H1 (cell line): ENCODE data around the gene BLTP2. TPM values are rescaled to one million over a fixed set of nuclear protein-coding genes. Genes with fewer than 3 reads are reported as not detected.

Experiments used
- TAF1 ChIP-seq: IDR thresholded peaks from 2 replicates; pipeline ENCODE4 v1.6.1; 2011; ENCODE audit warnings: mild to moderate bottlenecking, low read depth, low read length
- polyA plus RNA-seq, 7 experiments: library from polyadenylated mRNA; depleted of rRNA in 3 of 7; stranded (reverse) in 5 of 7; unstranded in 2 of 7; fragments of >200 nt in 5 of 7; fragments of 200-250 nt in 2 of 7; gene quantifications; 1 replicate in 5 of 7; 2 replicates in 1 of 7; 4 replicates in 1 of 7; pipeline versions ENCODE4 v1.2.1 to v1.2.3, GENCODE V29; 2011 to 2013; ENCODE audit warnings: missing spikeins in 2 of 7, mixed read lengths in 2 of 7
- total RNA-seq: library from RNA; stranded (reverse); fragmentation: NEBNext Ultra II Directional; extraction: Animal tissue kit (Norgen Biotek cat#: 25700); gene quantifications from 2 replicates; pipeline ENCODE4 v1.2.1, GENCODE V29; 2021
- TF ChIP-seq, protein P1 (sequence below): IDR thresholded peaks from 2 replicates; pipeline ENCODE4 v1.6.1; 2012; ENCODE audit warnings: inconsistent platforms

BLTP2 gene
- total and polyA plus RNA-seq, 2 of the 8 experiments (the other 6 are each of a cell fraction or from before 2014, with no cell fraction given): 80.9 to 140 TPM

DNA sequence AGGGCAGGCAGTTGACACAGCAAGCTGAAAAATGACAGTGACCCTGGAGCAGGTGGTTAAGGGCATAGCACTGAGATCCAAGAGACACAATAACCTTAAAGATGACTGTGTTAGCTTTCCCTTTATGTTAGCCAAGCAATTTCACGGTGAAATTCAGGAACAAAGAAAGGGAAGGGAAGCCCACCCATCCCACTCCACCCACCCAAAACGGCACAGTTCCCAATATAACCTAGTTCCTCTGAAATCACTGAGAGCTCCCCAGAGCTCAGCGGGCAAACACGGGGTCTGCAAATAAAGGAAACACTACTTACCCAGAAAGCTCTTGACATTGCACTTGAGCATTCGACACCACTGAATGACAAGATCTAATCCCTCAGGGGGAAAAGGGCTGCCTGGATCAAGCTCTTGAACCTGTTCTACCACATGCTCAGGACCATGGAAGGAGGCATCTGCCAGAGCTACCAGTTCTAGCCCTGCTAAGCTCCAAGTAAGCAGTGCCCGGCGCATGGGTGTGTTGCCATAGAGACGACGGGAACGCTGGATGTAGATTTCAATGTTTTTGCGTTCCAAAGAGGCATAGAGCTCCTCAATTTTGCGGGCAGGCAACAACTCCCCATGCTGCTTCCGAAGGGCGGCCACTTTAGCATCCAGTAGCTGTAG, 10.6 kb downstream of the BLTP2 start (continued):
- TF ChIP-seq, protein P1, sequence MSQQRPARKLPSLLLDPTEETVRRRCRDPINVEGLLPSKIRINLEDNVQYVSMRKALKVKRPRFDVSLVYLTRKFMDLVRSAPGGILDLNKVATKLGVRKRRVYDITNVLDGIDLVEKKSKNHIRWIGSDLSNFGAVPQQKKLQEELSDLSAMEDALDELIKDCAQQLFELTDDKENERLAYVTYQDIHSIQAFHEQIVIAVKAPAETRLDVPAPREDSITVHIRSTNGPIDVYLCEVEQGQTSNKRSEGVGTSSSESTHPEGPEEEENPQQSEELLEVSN: no peak
- TF ChIP-seq TAF1: no peak
